ENCODE data around the gene UNC13B.

- TF ChIP-seq SIX5 (IDR thresholded peaks at IDR 0.05; ENCODE audit: low read depth, low read length) (no peak), SAP30 (IDR thresholded peaks at IDR 0.05; ENCODE audit: insufficient read depth, insufficient replicate concordance, low read length) (no peak)
- TF ChIP-seq, protein P1, sequence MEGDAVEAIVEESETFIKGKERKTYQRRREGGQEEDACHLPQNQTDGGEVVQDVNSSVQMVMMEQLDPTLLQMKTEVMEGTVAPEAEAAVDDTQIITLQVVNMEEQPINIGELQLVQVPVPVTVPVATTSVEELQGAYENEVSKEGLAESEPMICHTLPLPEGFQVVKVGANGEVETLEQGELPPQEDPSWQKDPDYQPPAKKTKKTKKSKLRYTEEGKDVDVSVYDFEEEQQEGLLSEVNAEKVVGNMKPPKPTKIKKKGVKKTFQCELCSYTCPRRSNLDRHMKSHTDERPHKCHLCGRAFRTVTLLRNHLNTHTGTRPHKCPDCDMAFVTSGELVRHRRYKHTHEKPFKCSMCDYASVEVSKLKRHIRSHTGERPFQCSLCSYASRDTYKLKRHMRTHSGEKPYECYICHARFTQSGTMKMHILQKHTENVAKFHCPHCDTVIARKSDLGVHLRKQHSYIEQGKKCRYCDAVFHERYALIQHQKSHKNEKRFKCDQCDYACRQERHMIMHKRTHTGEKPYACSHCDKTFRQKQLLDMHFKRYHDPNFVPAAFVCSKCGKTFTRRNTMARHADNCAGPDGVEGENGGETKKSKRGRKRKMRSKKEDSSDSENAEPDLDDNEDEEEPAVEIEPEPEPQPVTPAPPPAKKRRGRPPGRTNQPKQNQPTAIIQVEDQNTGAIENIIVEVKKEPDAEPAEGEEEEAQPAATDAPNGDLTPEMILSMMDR (IDR thresholded peaks at IDR 0.05; ENCODE audit: control extremely low read depth in 1 of 3, insufficient read depth in 1 of 3, low read depth in 1 of 3, low read length in 3 of 3), result no peak
Observed at GRCh38 chr9:35374436-35374835, 212.6 kb downstream of the UNC13B start.
